Thymus (tissue), 11 donors: ENCODE measurements around the gene CTRB2. TPM values are rescaled to one million over a fixed set of nuclear protein-coding genes. Genes with fewer than 3 reads are reported as not detected.
"Not testable (repeated sequence)": the region's sequence is repeated elsewhere in the genome, so short reads cannot be mapped to it uniquely, and the experiment has no call there.

ENCODE experiments used
- DNase-seq, 9 donors: peaks; one replicate each; pipeline ENCODE4 v3.0.0-alpha.2; 2013; ENCODE audit warnings: low spot score in 9 of 9, low read depth in 6 of 9, missing footprints in 1 of 9
- H3K27ac ChIP-seq, 2 donors: one replicate each; pipeline ENCODE4 v1.5.1; 2013; ENCODE audit warnings: control low read depth in 1 of 2, low read depth in 1 of 2, low read length in 1 of 2, mild to moderate bottlenecking in 1 of 2, moderate library complexity in 1 of 2
- H3K27me3 ChIP-seq, 2 donors: one replicate each; pipeline ENCODE4 v1.5.1; 2013; ENCODE audit warnings: low read length in 1 of 2; ENCODE audit not compliant: control insufficient read depth in 2 of 2, insufficient read depth in 1 of 2
- H3K36me3 ChIP-seq, 2 donors: one replicate each; pipeline ENCODE4 v1.5.1; 2013; ENCODE audit warnings: low read length in 1 of 2, mild to moderate bottlenecking in 1 of 2, moderate library complexity in 1 of 2; ENCODE audit not compliant: control insufficient read depth in 2 of 2, insufficient read depth in 2 of 2
- H3K4me1 ChIP-seq, 2 donors: one replicate each; pipeline ENCODE4 v1.5.1; 2013; ENCODE audit warnings: low read length in 2 of 2; ENCODE audit not compliant: control insufficient read depth in 2 of 2, insufficient read depth in 2 of 2
- H3K4me3 ChIP-seq, 2 donors: one replicate each; pipeline ENCODE4 v1.5.1; 2013; ENCODE audit warnings: low read length in 2 of 2, control low read depth in 1 of 2, mild to moderate bottlenecking in 1 of 2
- H3K9me3 ChIP-seq, 2 donors: one replicate each; pipeline ENCODE4 v1.5.1; 2013; ENCODE audit warnings: low read length in 1 of 2, mild to moderate bottlenecking in 1 of 2; ENCODE audit not compliant: control insufficient read depth in 2 of 2, insufficient read depth in 1 of 2
- WGBS: extraction: QIAGEN DNeasy Blood & Tissue Kit; methylation state at CpG from one replicate; pipeline ENCODE4 v1.1.7; 2013; 5-methylcytosine and 5-hydroxymethylcytosine counted together
- polyA plus RNA-seq: library from polyadenylated mRNA; stranded (reverse); fragments of 200-250 nt; gene quantifications from one replicate; pipeline ENCODE4 v1.2.3, GENCODE V29; 2013
- total RNA-seq: library from RNA; stranded (reverse); fragments of 120-200 nt; gene quantifications from one replicate; pipeline ENCODE4 v1.2.4, GENCODE V29; 2013
- donor health status: healthy.

Gene CTRB2
- total and polyA plus RNA-seq, 2 donors, result 0.59 TPM; not detected in 1

GRCh38 chr16:75209944-75210343 is 3.0 kb upstream of the CTRB2 start:
- WGBS, result 95% methylated on average over 5 of the region's 5 CpGs
- Histone ChIP-seq H3K4me1 (no peaks in the 10 kb centered on the region), H3K4me3 (no peak overlapping the region), H3K9me3 (no peaks in the 10 kb centered on the region), H3K27ac (no peak overlapping the region), H3K27me3 (peaks cover 0 to 2% of the 10 kb centered on the region in 2 donors), H3K36me3 (no peaks in the 10 kb centered on the region)
- no peak for DNase-seq

DNA sequence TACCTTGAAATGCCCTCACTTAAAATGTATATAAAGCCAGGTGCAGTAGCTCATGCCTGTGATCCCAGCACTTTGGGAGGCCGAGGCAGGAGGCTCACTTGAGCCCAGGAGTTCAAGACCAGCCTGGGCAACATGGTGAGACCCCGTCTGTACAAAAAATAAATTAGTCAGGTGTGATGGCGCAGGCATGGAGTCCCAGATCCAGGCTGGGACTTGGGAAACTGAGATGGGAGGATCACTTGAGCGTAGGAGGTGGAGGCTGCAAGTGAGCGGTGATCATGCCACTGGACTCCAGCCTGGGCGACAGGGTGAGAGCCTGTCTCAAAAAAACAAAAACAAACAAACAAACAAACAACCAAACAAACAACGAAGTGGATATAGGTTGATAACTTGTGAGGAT is 2.6 kb upstream of the CTRB2 start:
- H3K27me3 ChIP-seq, H3K4me1 ChIP-seq, H3K9me3 ChIP-seq, H3K4me3 ChIP-seq, H3K36me3 ChIP-seq, H3K27ac ChIP-seq, DNase-seq: not testable (repeated sequence)
- WGBS, result 82% methylated on average over 7 of the region's 7 CpGs

GRCh38 chr16:75208861-75209505 is 2.0 kb upstream of the CTRB2 start:
- no peak for DNase-seq
- 92% methylated on average over 27 of the region's 27 CpGs for WGBS

DNA sequence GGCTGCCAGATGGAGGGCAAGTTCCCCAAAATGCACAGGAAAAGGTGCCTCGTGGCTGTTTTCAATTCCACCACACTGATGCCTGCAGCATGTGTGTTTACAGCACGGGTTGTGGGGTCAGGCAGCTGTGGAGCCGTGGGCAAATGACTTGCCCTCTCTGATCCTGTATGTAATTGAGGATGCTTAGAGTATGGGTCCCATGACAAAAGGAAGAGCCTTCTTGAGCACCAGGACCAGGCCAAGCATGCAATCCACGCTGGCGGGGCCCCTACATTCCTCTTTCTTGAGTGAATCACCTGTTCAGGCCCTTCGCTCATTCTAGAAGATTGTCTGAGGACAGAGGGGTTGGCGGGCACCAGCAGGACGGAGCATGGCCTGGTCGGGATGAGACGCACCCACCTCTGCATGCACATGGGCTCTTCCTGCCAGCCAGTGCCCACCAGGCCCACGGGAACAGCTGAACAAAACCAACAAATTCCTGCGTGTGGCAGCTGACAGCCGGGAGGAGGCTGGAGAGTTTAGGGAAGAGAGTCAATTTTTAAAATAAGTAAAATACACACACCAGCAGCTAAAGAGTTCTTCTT is 1.4 kb upstream of the CTRB2 start:
- 78% methylated on average over 13 of the region's 13 CpGs for WGBS
- no peak overlapping the region for H3K4me3 ChIP-seq
- no peaks in the 10 kb centered on the region for H3K9me3 ChIP-seq
- no peak overlapping the region for H3K27ac ChIP-seq
- no peaks in the 10 kb centered on the region for H3K36me3 ChIP-seq
- no peaks in the 10 kb centered on the region for H3K4me1 ChIP-seq
- DNase-seq, result no peak
- peaks cover 0 to 2% of the 10 kb centered on the region in 2 donors for H3K27me3 ChIP-seq

More at GRCh38 chr16:75208861-75209505, 2.0 kb upstream of the CTRB2 start:
- H3K27ac ChIP-seq, result no peak overlapping the region
- H3K4me1 ChIP-seq, result no peaks in the 10 kb centered on the region
- peaks cover 0 to 2% of the 10 kb centered on the region in 2 donors for H3K27me3 ChIP-seq
- H3K9me3 ChIP-seq, result no peaks in the 10 kb centered on the region
- no peak overlapping the region for H3K4me3 ChIP-seq
- no peaks in the 10 kb centered on the region for H3K36me3 ChIP-seq

DNA sequence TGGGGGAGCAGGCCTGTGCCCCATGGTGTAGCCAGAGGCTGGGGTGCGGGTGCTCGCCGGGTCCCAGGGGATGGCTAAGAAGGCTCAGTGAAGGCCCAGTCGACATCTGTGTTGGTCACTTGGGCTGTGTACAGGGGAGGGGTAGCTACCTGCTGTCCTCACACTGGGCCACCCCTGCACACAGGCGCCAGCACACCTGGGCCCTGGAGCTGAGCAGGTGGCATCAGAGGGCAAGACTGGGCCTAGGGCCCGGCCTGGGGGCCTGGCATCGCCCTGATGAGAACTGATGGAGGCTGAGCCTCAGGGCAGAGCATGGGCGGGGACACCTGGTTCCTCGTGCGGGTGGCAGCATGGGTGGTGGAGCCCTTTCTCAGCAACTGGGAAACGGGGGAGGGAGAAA is 870 bp upstream of the CTRB2 start:
- WGBS, result 89% methylated on average over 11 of the region's 11 CpGs
- DNase-seq, result no peak
- Histone ChIP-seq H3K27ac (no peak overlapping the region), H3K4me3 (no peak overlapping the region), H3K9me3 (no peaks in the 10 kb centered on the region), H3K4me1 (no peaks in the 10 kb centered on the region), H3K36me3 (no peaks in the 10 kb centered on the region), H3K27me3 (no peaks in the 10 kb centered on the region)

DNA sequence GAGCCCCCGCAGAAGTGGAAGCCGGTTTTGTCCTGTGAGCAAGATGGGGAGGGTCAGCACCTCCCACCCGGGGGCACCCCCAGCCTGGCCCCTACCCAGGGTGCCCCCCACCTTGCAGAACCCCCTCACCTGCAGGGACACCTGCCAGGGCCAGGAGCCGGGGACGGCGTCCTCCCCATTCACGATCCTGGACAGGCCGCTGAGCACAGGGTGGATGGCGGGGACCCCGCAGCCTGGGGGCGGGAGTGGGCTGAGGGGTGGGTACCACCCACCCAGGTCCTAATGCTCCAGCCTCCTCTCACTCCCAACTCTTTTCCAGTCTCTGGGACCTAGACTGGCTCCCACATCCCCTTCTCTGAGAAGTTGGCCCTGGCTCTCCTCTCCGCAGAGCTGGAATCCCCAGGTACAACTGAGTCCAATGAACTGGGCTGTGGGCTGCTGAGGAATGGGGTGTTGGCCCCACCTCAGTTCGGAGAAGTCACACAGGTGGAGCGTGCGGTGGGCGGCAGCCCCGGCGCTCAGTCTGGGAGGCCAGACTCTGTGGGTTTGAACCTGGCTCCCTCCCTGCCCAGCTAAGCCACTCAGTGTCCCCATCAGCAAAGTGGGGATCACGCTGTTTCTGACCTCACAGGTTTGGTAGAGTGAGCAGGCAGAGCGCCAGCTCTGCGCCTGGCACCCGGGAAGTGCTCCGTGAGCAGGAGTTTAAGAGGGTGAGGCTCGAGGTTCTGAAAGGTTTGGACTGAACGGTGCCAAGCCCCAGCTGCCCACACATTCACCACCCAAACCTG is 806 bp downstream of the CTRB2 start:
- not testable (repeated sequence) for H3K27me3 ChIP-seq, H3K9me3 ChIP-seq, H3K27ac ChIP-seq, H3K36me3 ChIP-seq, H3K4me3 ChIP-seq, DNase-seq, H3K4me1 ChIP-seq
- WGBS, result 95% methylated on average over 21 of the region's 25 CpGs

GRCh38 chr16:75205438-75205837 is 1.5 kb downstream of the CTRB2 start:
- H3K27ac ChIP-seq, H3K27me3 ChIP-seq, H3K9me3 ChIP-seq, H3K4me3 ChIP-seq, H3K36me3 ChIP-seq, DNase-seq: not testable (repeated sequence)
- 90% methylated on average over 11 of the region's 19 CpGs for WGBS
- H3K4me1 ChIP-seq, result peaks cover 9 to 10% of the 10 kb centered on the region in 2 donors

DNA sequence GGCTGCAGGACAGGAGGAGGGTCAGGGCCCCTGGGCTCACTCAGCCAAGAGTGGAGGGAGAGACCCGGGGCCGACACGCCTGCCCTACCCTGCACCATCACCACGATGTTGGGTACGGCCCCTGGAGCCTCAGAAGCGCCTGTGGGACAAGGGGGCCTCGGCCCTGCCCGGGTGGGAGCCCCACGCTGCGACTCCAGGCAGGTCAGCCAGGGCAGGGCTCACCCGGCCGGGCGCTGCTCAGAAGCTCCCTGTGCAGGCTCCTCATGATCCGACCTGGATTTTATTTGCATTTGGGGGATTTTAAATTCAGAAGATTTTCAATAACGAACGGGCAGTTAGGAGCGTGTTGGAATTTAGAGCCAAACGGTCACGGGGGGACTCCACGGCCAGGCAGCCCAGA is 2.1 kb downstream of the CTRB2 start:
- H3K4me3 ChIP-seq, DNase-seq, H3K9me3 ChIP-seq, H3K36me3 ChIP-seq, H3K27ac ChIP-seq, H3K27me3 ChIP-seq: not testable (repeated sequence)
- peaks cover 9 to 10% of the 10 kb centered on the region in 2 donors for H3K4me1 ChIP-seq
- no CpG with 5 or more reads among the region's 20 CpGs for WGBS

DNA sequence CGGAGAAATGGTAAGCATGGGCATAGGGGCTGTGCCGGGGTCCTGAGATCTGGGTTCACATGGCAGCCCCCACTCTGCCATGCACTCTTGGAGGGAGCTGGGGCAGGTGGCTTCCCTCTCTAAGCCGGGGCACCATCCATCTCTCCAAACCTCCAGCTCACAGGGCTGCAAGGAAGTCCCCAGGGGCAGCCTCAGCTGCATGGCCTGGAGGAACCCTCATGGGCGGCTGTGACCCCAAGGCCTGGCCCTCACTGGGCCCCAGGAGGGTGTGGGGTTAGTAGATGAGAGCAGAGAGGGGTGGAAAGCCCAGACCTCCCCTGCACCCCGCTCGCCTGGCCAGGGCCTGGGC is 2.6 kb downstream of the CTRB2 start:
- H3K4me1 ChIP-seq, result peaks cover 9 to 10% of the 10 kb centered on the region in 2 donors
- no peak for DNase-seq
- H3K27ac ChIP-seq, result no peak overlapping the region
- 93% methylated on average over 6 of the region's 6 CpGs for WGBS
- no peaks in the 10 kb centered on the region for H3K36me3 ChIP-seq
- no peaks in the 10 kb centered on the region for H3K9me3 ChIP-seq
- no peak overlapping the region for H3K4me3 ChIP-seq
- H3K27me3 ChIP-seq, result no peaks in the 10 kb centered on the region
